Measurements from ENCODE around the gene PRKCE.

DNA sequence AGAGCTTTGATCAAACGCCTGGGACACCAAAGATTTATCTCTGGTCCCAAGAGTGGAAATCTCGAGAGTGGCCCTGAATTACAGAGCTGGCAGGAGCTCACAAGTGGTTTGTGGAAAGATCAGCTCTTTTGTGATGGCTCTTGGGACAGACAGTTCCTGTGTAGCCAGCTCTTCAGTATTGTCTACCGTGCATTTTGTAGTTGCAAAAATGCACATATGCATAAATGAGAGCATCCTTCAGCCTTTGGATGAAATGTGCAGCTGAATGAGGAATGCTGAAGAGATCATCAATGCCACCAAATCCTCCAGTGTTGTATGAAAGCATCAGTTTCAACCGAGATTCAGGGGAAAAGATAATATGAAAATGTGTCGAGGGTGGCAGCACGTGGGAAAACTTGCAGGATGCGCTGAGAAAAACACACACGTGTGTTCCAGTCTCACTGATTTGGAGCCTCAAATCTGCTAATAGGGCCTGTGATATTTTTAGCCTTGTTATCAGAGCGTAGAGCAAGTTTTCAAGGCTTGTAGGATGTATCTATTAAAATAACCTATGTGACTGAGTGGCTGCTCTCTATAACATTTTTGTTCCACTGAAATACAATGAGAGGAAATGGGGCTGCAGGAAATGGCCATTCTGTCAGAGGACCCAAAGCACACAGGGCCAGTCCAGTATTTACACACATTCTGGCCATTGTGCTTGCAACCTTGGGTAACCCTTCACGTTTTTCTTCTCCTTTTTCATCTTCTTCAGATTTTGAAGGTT is 138.7 kb downstream of the PRKCE start:
- TF ChIP-seq EZH2 (IDR thresholded peaks at IDR 0.05) (no peak), POLR2AphosphoS5 (IDR thresholded peaks at IDR 0.05; ENCODE audit: borderline replicate concordance, low read depth, low read length) (no peak), FOXP2 (optimal IDR thresholded peaks at IDR 0.05; ENCODE audit: control extremely low read depth, extremely low read length, insufficient read depth) (no peak)
